ENCODE results near the gene CENATAC.
"Not testable (repeated sequence)": the region's sequence is repeated elsewhere in the genome, so short reads cannot be mapped to it uniquely, and the experiment has no call there.

Gene CENATAC

GRCh38 chr11:118996926-118997626 is 862 bp upstream of the CENATAC start:
- DNase-seq: no peak

- DNase-seq: no peak
Observed at GRCh38 chr11:118998388-118998717, 415 bp downstream of the CENATAC start.

- DNase-seq: no peak
Observed at GRCh38 chr11:118998822-118999221, 884 bp downstream of the CENATAC start.

- no peak for DNase-seq
Observed at GRCh38 chr11:119000906-119001305, 3.0 kb downstream of the CENATAC start.

GRCh38 chr11:119006656-119007055 is 8.7 kb downstream of the CENATAC start:
- DNase-seq: no peak

- DNase-seq: no peak
Observed at GRCh38 chr11:119011476-119012053, 13.6 kb downstream of the CENATAC start.

- DNase-seq: no peak
Observed at GRCh38 chr11:119012629-119013170, 14.8 kb downstream of the CENATAC start.

- no peak for DNase-seq
Observed at GRCh38 chr11:119014209-119014924, 16.4 kb downstream of the CENATAC start.

GRCh38 chr11:119015054-119015611 is 17.2 kb downstream of the CENATAC start:
- no peak for DNase-seq

GRCh38 chr11:119016216-119017009 is 18.5 kb downstream of the CENATAC start:
- DNase-seq: no peak

GRCh38 chr11:119017377-119017776 is 19.4 kb downstream of the CENATAC start:
- DNase-seq: not testable (repeated sequence)

GRCh38 chr11:119018074-119018938 is 20.4 kb downstream of the CENATAC start, which contains the start of the genes RPS25 and TRAPPC4:
Gene RPS25, minus strand, starts transcription at chr11:119018343. Its CDS starts 59 bp downstream, at chr11:119018284.
Gene TRAPPC4, plus strand, starts transcription at chr11:119018766. Its CDS starts 30 bp downstream, at chr11:119018796.
- DNase-seq: peak; percentile 96

GRCh38 chr11:119019996-119020395 is 22.1 kb downstream of the CENATAC start:
- no peak for DNase-seq

- no peak for DNase-seq
Observed at GRCh38 chr11:119021631-119022030, 23.7 kb downstream of the CENATAC start.

- no peak for DNase-seq
Observed at GRCh38 chr11:119023741-119024140, 25.8 kb downstream of the CENATAC start.

GRCh38 chr11:119024430-119025098 is 26.6 kb downstream of the CENATAC start:
- DNase-seq: no peak

GRCh38 chr11:119025099-119025473 is 27.1 kb downstream of the CENATAC start:
- no peak for DNase-seq

GRCh38 chr11:119025541-119025940 is 27.6 kb downstream of the CENATAC start:
- DNase-seq: no peak

GRCh38 chr11:119025978-119026766 is 28.2 kb downstream of the CENATAC start:
- no peak for DNase-seq

- no peak for DNase-seq
Observed at GRCh38 chr11:119026970-119027369, 29.0 kb downstream of the CENATAC start.

Data from right forelimb (tissue), 1 donor.